ENCODE results near the gene CFAP119. TPM values are rescaled to one million over a fixed set of nuclear protein-coding genes. Genes with fewer than 3 reads are reported as not detected.

CFAP119 gene
- total RNA-seq, 2 experiments from 2014 or later, result 4.1 to 4.6 TPM

DNA sequence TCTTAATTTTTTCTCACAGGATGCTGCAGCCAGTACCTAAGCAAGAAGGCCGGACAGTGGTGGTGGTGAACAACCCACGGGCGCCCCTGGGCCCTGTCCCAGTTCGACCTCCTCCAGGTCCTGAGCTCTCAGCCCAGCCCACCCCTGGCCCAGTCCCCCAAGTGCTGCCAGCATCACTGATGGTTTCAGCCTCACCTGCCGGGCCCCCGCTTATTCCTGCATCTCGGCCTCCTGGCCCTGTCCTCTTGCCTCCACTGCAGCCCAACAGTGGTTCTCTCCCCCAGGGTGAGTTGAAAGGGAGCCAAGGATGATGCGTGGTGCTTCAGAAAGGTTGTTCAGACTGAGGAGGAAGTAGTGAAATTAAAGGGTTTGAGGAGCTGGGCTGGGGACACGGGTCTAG is 41.2 kb downstream of the CFAP119 start:
- Mint-ChIP-seq H3K9me3 (ENCODE audit: low read depth) (no peaks in the 10 kb centered on the region), H3K4me3 (no peak overlapping the region), H3K36me3 (peaks cover 69% of the 10 kb centered on the region), H3K27me3 (no peaks in the 10 kb centered on the region), H3K4me1 (peaks cover 18% of the 10 kb centered on the region), H3K27ac (no peak overlapping the region)
- ATAC-seq, result no peak
- CTCF ChIA-PET, result no interaction called here
- no peak for DNase-seq

GRCh38 chr16:30720086-30720485 is 41.8 kb downstream of the CFAP119 start:
- H3K4me3 Mint-ChIP-seq, result no peak overlapping the region
- peaks cover 22% of the 10 kb centered on the region for H3K4me1 Mint-ChIP-seq
- H3K27me3 Mint-ChIP-seq, result no peaks in the 10 kb centered on the region
- DNase-seq (no peak), ATAC-seq (no peak)
- H3K9me3 Mint-ChIP-seq (ENCODE audit: low read depth), result no peaks in the 10 kb centered on the region
- H3K27ac Mint-ChIP-seq, result no peak overlapping the region
- CTCF ChIA-PET, result interaction anchor here (0.8 kb wide), 1 partner anchor 124 kb away, joined by 3 read pairs; no protein-coding TSS in a partner anchor
- H3K36me3 Mint-ChIP-seq, result peaks cover 69% of the 10 kb centered on the region

- H3K27me3 Mint-ChIP-seq, result no peaks in the 10 kb centered on the region
- H3K27ac Mint-ChIP-seq, result peak overlapping the region; percentile 95
- H3K4me1 Mint-ChIP-seq, result peaks cover 40% of the 10 kb centered on the region
- no peaks in the 10 kb centered on the region for H3K9me3 Mint-ChIP-seq (ENCODE audit: low read depth)
- peaks cover 66% of the 10 kb centered on the region for H3K36me3 Mint-ChIP-seq
- peak; percentile 78 for DNase-seq
- CTCF ChIA-PET, result interaction anchor here (1.0 to 1.5 kb wide), 2 partner anchors 19 to 129 kb away, joined by 3 read pairs; no protein-coding TSS in a partner anchor
- peak overlapping the region; percentile 53 for H3K4me3 Mint-ChIP-seq
- peak; percentile 100 for ATAC-seq
Observed at GRCh38 chr16:30715750-30716445, 46.0 kb downstream of the CFAP119 start.

GRCh38 chr16:30711712-30712111 is 50.1 kb downstream of the CFAP119 start:
- DNase-seq (no peak), ATAC-seq (no peak)
- Mint-ChIP-seq H3K36me3 (peaks cover 82% of the 10 kb centered on the region), H3K27ac (peak overlapping the region; percentile 8), H3K9me3 (ENCODE audit: low read depth) (no peaks in the 10 kb centered on the region), H3K4me3 (no peak overlapping the region), H3K4me1 (peaks cover 34% of the 10 kb centered on the region), H3K27me3 (no peaks in the 10 kb centered on the region)
- CTCF ChIA-PET, result interaction anchor here (1.0 to 1.3 kb wide), 2 partner anchors 10 to 230 kb away, joined by 3 to 4 read pairs; no protein-coding TSS in a partner anchor

- H3K9me3 Mint-ChIP-seq (ENCODE audit: low read depth), result no peaks in the 10 kb centered on the region
- H3K4me1 Mint-ChIP-seq, result peaks cover 26% of the 10 kb centered on the region
- H3K27me3 Mint-ChIP-seq, result no peaks in the 10 kb centered on the region
- ATAC-seq, result no peak
- peaks cover 78% of the 10 kb centered on the region for H3K36me3 Mint-ChIP-seq
- no peak for DNase-seq
- no peak overlapping the region for H3K4me3 Mint-ChIP-seq
- no peak overlapping the region for H3K27ac Mint-ChIP-seq
- CTCF ChIA-PET, result no interaction called here
Observed at GRCh38 chr16:30710971-30711370, 50.9 kb downstream of the CFAP119 start.

Other genes with a start within 250 kb of the CFAP119 start
- 10 to 100 TPM in 1 of 2 experiments, 1 to 10 TPM in 1; 6.2 to 10.3 TPM for gene ZNF768, start 235.5 kb downstream of the CFAP119 start, total RNA-seq
- 10 to 100 TPM; 11.3 to 13.2 TPM for gene ZNF747, start 227.2 kb downstream of the CFAP119 start, total RNA-seq
- 10 to 100 TPM; 14.0 to 15.6 TPM for gene ZNF764, start 203.7 kb downstream of the CFAP119 start, total RNA-seq
- 10 to 100 TPM; 14.5 to 14.7 TPM for gene ZNF688, start 190.3 kb downstream of the CFAP119 start, total RNA-seq
- 10 to 100 TPM; 18.9 to 21.2 TPM for gene ZNF785, start 176.4 kb downstream of the CFAP119 start, total RNA-seq
- gene ZNF689, start 151.7 kb downstream of the CFAP119 start, total RNA-seq, result 10 to 100 TPM; 12.2 to 15.3 TPM
- 100 to 1,000 TPM; 111 to 116 TPM for gene PRR14, start 111.1 kb downstream of the CFAP119 start, total RNA-seq
- gene FBRS, start 103.6 kb downstream of the CFAP119 start, total RNA-seq, result 100 to 1,000 TPM; 102 to 142 TPM
- gene SRCAP, start 62.9 kb downstream of the CFAP119 start, total RNA-seq, result 10 to 100 TPM; 86.3 to 93.3 TPM
- 10 to 100 TPM; 45.8 to 46.5 TPM for gene PHKG2, start 13.6 kb downstream of the CFAP119 start, total RNA-seq
- 100 to 1,000 TPM; 103 to 106 TPM for gene RNF40, start 260 bp upstream of the CFAP119 start, total RNA-seq
- 1 to 10 TPM; 1.6 to 2.5 TPM for gene ZNF629, start 25.1 kb upstream of the CFAP119 start, total RNA-seq
- gene BCL7C, start 132.0 kb upstream of the CFAP119 start, total RNA-seq, result 10 to 100 TPM; 25.6 to 26.8 TPM
- gene CTF1, start 134.6 kb upstream of the CFAP119 start, total RNA-seq, result under 1 TPM; 0.35 to 0.47 TPM
- gene FBXL19, start 161.5 kb upstream of the CFAP119 start, total RNA-seq, result 10 to 100 TPM; 26.1 to 29.2 TPM
- gene ORAI3, start 187.0 kb upstream of the CFAP119 start, total RNA-seq, result 10 to 100 TPM; 19.5 to 20.5 TPM
- 10 to 100 TPM; 23.9 to 26.4 TPM for gene SETD1A, start 195.7 kb upstream of the CFAP119 start, total RNA-seq
- 1 to 10 TPM; 6.6 to 9.7 TPM for gene HSD3B7, start 223.1 kb upstream of the CFAP119 start, total RNA-seq
- gene STX1B, start 248.6 kb upstream of the CFAP119 start, total RNA-seq, result 1 to 10 TPM; 3.5 to 3.6 TPM

Measured in activated CD8-positive, alpha-beta memory T cell treated with anti-CD3 and anti-CD28 coated beads, Interleukin-2, amount 10 ng/mL, durations not matched to agents 7 days and 5 days (primary cell).